SK-N-SH (cell line): ENCODE data around the gene MYO1E. TPM values are rescaled to one million over a fixed set of nuclear protein-coding genes. Genes with fewer than 3 reads are reported as not detected.

ENCODE experiments used
- CTCF ChIA-PET: fragments of 300-600, 350-600 bp; formaldehyde crosslinking; extraction: SDS; loops from one replicate; lab custom pipeline; 2021; lab: Yijun Ruan, JAX
- POLR2A ChIA-PET: fragments of 350-600 bp; sonication (Branson Sonifier 250); formaldehyde crosslinking; extraction: SDS; loops from one replicate; lab custom pipeline; 2020; ENCODE audit warnings: antibody characterized with exemption, inconsistent platforms; lab: Yijun Ruan, JAX
- DNase-seq: peaks from one replicate; pipeline ENCODE4 v3.0.0; 2012
- H2AFZ ChIP-seq: fragments of 200-600 bp; sonication (generic); 2 replicates; pipeline ENCODE4 v1.8.1; 2016; ENCODE audit warnings: antibody characterized with exemption, mild to moderate bottlenecking, low read depth
- H3F3A ChIP-seq: fragments of 200-600 bp; sonication (generic); replicated peaks from 2 replicates; pipeline ENCODE3; 2016; ENCODE audit warnings: antibody characterized with exemption, mild to moderate bottlenecking; ENCODE audit not compliant: insufficient read depth
- H3K27ac ChIP-seq, 2 experiments: fragments of 200-500 bp in 1 of 2; fragments of 200-600 bp in 1 of 2; sonication (Bioruptor generic) in 1 of 2; sonication (generic), shearing (Covaris generic) in 1 of 2; 2 replicates each; pipeline versions ENCODE4 v1.5.1 to v1.6.1; 2014 to 2016; ENCODE audit warnings: low read depth in 2 of 2, inconsistent platforms in 1 of 2, low read length in 1 of 2, mild to moderate bottlenecking in 1 of 2, mixed read lengths in 1 of 2
- H3K27me3 ChIP-seq: fragments of 200-600 bp; sonication (generic), shearing (Covaris generic); 2 replicates; pipeline ENCODE4 v1.6.1; 2016; ENCODE audit warnings: mixed run types; ENCODE audit not compliant: insufficient read depth
- H3K36me3 ChIP-seq, 2 experiments: fragments of 200-500 bp in 1 of 2; fragments of 200-600 bp in 1 of 2; sonication (Bioruptor generic) in 1 of 2; sonication (generic) in 1 of 2; replicated peaks in 1 of 2; 2 replicates each; pipeline versions ENCODE3 to v1.5.1; 2014 to 2016; ENCODE audit warnings: low read length in 1 of 2, mild to moderate bottlenecking in 1 of 2; ENCODE audit not compliant: insufficient read depth in 2 of 2, control insufficient read depth in 1 of 2
- H3K4me1 ChIP-seq, 2 experiments: fragments of 200-500 bp in 1 of 2; fragments of 200-600 bp in 1 of 2; sonication (Bioruptor generic) in 1 of 2; sonication (generic), shearing (Covaris generic) in 1 of 2; 2 replicates each; pipeline versions ENCODE4 v1.5.1 to v1.6.1; 2014 to 2016; ENCODE audit warnings: low read depth in 1 of 2, low read length in 1 of 2, mixed run types in 1 of 2; ENCODE audit not compliant: insufficient read depth in 2 of 2, control insufficient read depth in 1 of 2
- H3K4me2 ChIP-seq: fragments of 200-600 bp; sonication (generic), shearing (Covaris generic); 2 replicates; pipeline ENCODE4 v1.6.1; 2017; ENCODE audit warnings: mixed run types
- H3K4me3 ChIP-seq, 2 experiments: fragments of 200-500 bp in 1 of 2; fragments of 200-600 bp in 1 of 2; sonication (Bioruptor generic) in 1 of 2; sonication (generic), shearing (Covaris generic) in 1 of 2; 2 replicates each; pipeline versions ENCODE4 v1.5.1 to v1.8.1; 2014 to 2016; ENCODE audit warnings: low read depth in 2 of 2, inconsistent platforms in 1 of 2, low read length in 1 of 2, mild to moderate bottlenecking in 1 of 2, mixed read lengths in 1 of 2, moderate library complexity in 1 of 2
- H3K79me2 ChIP-seq: fragments of 200-600 bp; sonication (generic); 2 replicates; pipeline ENCODE4 v1.8.1; 2017; ENCODE audit warnings: mild to moderate bottlenecking; ENCODE audit not compliant: insufficient read depth
- H3K9ac ChIP-seq: fragments of 200-600 bp; sonication (generic); 2 replicates; pipeline ENCODE4 v1.6.1; 2017; ENCODE audit warnings: mixed run types
- H3K9me2 ChIP-seq: fragments of 200-600 bp; sonication (generic); 2 replicates; pipeline ENCODE4 v1.6.1; 2017; ENCODE audit warnings: mixed run types
- H3K9me3 ChIP-seq: fragments of 200-600 bp; sonication (generic); 2 replicates; pipeline ENCODE4 v1.6.1; 2017; ENCODE audit warnings: mixed run types, mild to moderate bottlenecking, moderate library complexity
- H4K20me1 ChIP-seq: fragments of 200-600 bp; sonication (generic); 2 replicates; pipeline ENCODE4 v1.6.1; 2017; ENCODE audit warnings: mild to moderate bottlenecking, mixed run types; ENCODE audit not compliant: insufficient read depth
- CHD2 ChIP-seq: fragments of 150-350 bp; IDR thresholded peaks from 2 replicates; pipeline ENCODE4 v1.6.1; 2018; ENCODE audit warnings: low read length; ENCODE audit not compliant: partially characterized antibody
- ELF1 ChIP-seq: IDR thresholded peaks from 2 replicates; pipeline ENCODE4 v1.4.0; 2012
- EP300 ChIP-seq, 2 experiments: IDR thresholded peaks; 2 replicates each; pipeline versions ENCODE4 v1.4.0 to v1.6.1; 2012; ENCODE audit warnings: borderline replicate concordance in 1 of 2, low read depth in 1 of 2, low read length in 1 of 2
- FOSL2 ChIP-seq: IDR thresholded peaks from 2 replicates; pipeline ENCODE4 v1.4.0; 2012; ENCODE audit warnings: low read depth, mild to moderate bottlenecking, moderate library complexity, borderline replicate concordance
- JUND ChIP-seq: IDR thresholded peaks from 2 replicates; pipeline ENCODE4 v1.4.0; 2012
- MEF2A ChIP-seq: IDR thresholded peaks from 2 replicates; pipeline ENCODE4 v1.4.0; 2012; ENCODE audit warnings: low read depth, borderline replicate concordance
- PBX3 ChIP-seq: IDR thresholded peaks from 2 replicates; pipeline ENCODE4; 2012
- POLR2AphosphoS5 ChIP-seq: IDR thresholded peaks from 2 replicates; pipeline ENCODE4 v1.6.1; 2012; ENCODE audit warnings: low read depth, low read length
- REST ChIP-seq: IDR thresholded peaks from 2 replicates; pipeline ENCODE4 v1.6.1; 2012; ENCODE audit warnings: mild to moderate bottlenecking, low read depth, low read length, moderate library complexity
- TCF12 ChIP-seq: IDR thresholded peaks from 2 replicates; pipeline ENCODE4 v1.4.0; 2012
- TEAD4 ChIP-seq: IDR thresholded peaks from 2 replicates; pipeline ENCODE4 v1.4.0; 2012; ENCODE audit warnings: mild to moderate bottlenecking, borderline replicate concordance; ENCODE audit not compliant: insufficient read depth
- WGBS: methylation state at CpG from one replicate; pipeline ENCODE4 v1.1.6; 2017; ENCODE audit warnings: low lambda C conversion rate; 5-methylcytosine and 5-hydroxymethylcytosine counted together
- polyA plus RNA-seq, 3 experiments: library from polyadenylated mRNA; depleted of rRNA; stranded (reverse); fragments of >200 nt; gene quantifications; 2 replicates each; pipeline ENCODE4 v1.2.3, GENCODE V29; 2012
- TF ChIP-seq, protein P1 (sequence below): IDR thresholded peaks from 2 replicates; pipeline ENCODE4 v1.4.0; 2012; ENCODE audit warnings: low read depth
- TF ChIP-seq, protein P2 (sequence below): IDR thresholded peaks from 2 replicates; pipeline ENCODE4 v1.4.0; 2012; ENCODE audit warnings: low read depth, borderline replicate concordance

The MYO1E gene
- polyA plus RNA-seq, 1 of the 3 experiments (the other 2 are of a cell fraction): 9.7 TPM

DNA sequence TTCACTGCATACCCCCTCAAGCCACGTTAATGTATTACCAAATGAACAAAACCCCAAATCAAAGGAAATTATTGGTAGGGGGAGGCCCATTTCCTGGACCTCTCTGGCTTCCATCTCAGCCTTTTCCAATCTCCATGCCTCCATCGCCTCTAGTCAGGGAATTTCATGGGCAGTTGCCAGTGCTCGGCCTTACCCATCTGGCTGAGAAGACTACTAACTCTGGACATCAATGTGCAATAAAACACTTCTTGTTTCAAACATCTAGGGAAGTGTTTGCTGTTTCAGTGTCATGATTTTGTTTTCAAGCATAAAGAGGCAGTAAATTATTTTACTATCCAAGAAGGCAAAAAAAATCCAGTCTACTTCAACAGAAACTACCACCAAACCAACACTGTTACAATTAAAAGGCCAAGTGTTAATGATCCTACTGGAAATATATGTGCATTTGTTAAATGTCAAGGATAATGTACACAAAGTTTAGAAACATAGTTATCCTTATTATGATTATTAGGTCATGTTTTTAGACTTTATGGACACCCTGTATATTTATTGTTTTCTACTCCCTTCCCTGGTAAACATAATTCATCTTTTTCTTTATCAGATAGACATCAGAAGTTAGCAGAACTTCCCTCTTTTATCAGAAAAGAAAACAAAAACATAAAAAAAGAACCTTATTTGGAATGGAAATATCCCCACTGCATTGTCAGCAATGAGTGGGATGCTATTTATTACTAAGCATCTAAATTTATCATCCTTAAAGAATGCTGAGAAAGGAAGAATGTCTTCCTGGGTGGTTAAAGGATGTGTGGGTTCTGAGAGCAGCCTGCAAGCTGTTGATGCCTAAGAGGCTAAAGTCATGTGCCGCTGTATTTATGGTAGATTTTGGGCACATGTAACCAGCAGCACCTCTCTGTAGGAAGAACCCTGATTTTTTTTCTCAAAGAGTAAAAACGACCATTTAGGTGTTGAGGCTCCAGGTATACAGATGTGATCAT, 150.9 kb downstream of the MYO1E start:
- Histone ChIP-seq H4K20me1 (no peaks in the 10 kb centered on the region), H3K36me3 (peaks cover 2 to 28% of the 10 kb centered on the region in 2 experiments), H3K9me3 (no peaks in the 10 kb centered on the region), H3K4me1 (peaks cover 0 to 17% of the 10 kb centered on the region in 2 experiments; a peak in 2 of 4 replicates), H3K9ac (peak overlapping the region; percentile 15; the same call in 1 of the 2 replicates), H3K4me2 (0 out of 2 replicates have a peak overlapping the region, but pooled peaks have one; percentile 6), H3K9me2 (no peaks in the 10 kb centered on the region), H3K4me3 (no peak overlapping the region), H3K79me2 (no peaks in the 10 kb centered on the region), H3K27me3 (no peaks in the 10 kb centered on the region), H3F3A (peaks cover 12% of the 10 kb centered on the region), H3K27ac (peak overlapping the region; percentile 12 to 78; a peak in 3 of 4 replicates), H2AFZ (no peak overlapping the region)
- TF ChIP-seq, protein P1, sequence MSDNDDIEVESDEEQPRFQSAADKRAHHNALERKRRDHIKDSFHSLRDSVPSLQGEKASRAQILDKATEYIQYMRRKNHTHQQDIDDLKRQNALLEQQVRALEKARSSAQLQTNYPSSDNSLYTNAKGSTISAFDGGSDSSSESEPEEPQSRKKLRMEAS: peak; percentile 79
- peak; percentile 71 for TF ChIP-seq TCF12
- no peak for TF ChIP-seq REST
- peak; percentile 84 for TF ChIP-seq JUND
- peak; percentile 70 for TF ChIP-seq FOSL2
- TF ChIP-seq POLR2AphosphoS5: no peak
- no peak for TF ChIP-seq CHD2
- peak in 1 of 2 experiments; percentile 69; a peak in 2 of 4 replicates for TF ChIP-seq EP300 (IDR thresholded peaks at IDR 0.05; ENCODE audit: borderline replicate concordance in 1 of 2, low read depth in 1 of 2, low read length in 1 of 2)
- peak; percentile 66 for TF ChIP-seq PBX3
- TF ChIP-seq, protein P2, sequence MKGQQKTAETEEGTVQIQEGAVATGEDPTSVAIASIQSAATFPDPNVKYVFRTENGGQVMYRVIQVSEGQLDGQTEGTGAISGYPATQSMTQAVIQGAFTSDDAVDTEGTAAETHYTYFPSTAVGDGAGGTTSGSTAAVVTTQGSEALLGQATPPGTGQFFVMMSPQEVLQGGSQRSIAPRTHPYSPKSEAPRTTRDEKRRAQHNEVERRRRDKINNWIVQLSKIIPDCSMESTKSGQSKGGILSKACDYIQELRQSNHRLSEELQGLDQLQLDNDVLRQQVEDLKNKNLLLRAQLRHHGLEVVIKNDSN: peak; percentile 43; the same call in 1 of the 2 replicates
- TF ChIP-seq MEF2A: peak; percentile 89; the same call in 1 of the 2 replicates
- TF ChIP-seq TEAD4: peak; percentile 61; the same call in 1 of the 2 replicates
- peak; percentile 23; the same call in 1 of the 2 replicates for TF ChIP-seq ELF1
- ChIA-PET POLR2A (no interaction called here), CTCF (no interaction called here)
- no peak for DNase-seq
- 72% methylated on average over 5 of the region's 5 CpGs for WGBS
